ACHN (cell line): ENCODE data around the gene GRHL3.

Source experiments
- DNase-seq: peaks from one replicate; pipeline ENCODE4 v3.0.0-alpha.2; 2015
- in situ Hi-C: cut with HindIII; loops from 2 replicates; pipeline ENCODE4 v1.10.0; 2017; ENCODE audit warnings: low sequenced_read_pairs, low pct_ligation_motif_present, low pct_unique_long_range_greater_than_20kb

The GRHL3 gene

GRCh38 chr1:24360681-24361080, 41.5 kb downstream of the GRHL3 start:
- in situ Hi-C loops: no loop called here

GRCh38 chr1:24361811-24362210, 42.7 kb downstream of the GRHL3 start:
- in situ Hi-C loops: no loop called here
- no peak for DNase-seq

More at GRCh38 chr1:24360681-24361080, 41.5 kb downstream of the GRHL3 start:
- DNase-seq: no peak

GRCh38 chr1:24362396-24362795, 43.2 kb downstream of the GRHL3 start:
- no peak for DNase-seq
- in situ Hi-C loops: no loop called here

GRCh38 chr1:24362982-24363614, 43.9 kb downstream of the GRHL3 start:
- in situ Hi-C loops: no loop called here
- DNase-seq: peak; percentile 46

GRCh38 chr1:24363994-24364393, 44.8 kb downstream of the GRHL3 start:
- in situ Hi-C loops: no loop called here
- no peak for DNase-seq

- in situ Hi-C loops: no loop called here
- no peak for DNase-seq
Observed at GRCh38 chr1:24364605-24364974, 45.4 kb downstream of the GRHL3 start.

GRCh38 chr1:24364975-24365678, 46.0 kb downstream of the GRHL3 start:
- in situ Hi-C loops: no loop called here
- peak; percentile 55 for DNase-seq

- in situ Hi-C loops: no loop called here
- no peak for DNase-seq
Observed at GRCh38 chr1:24366707-24367106, 47.5 kb downstream of the GRHL3 start.

GRCh38 chr1:24369199-24369598, 50.0 kb downstream of the GRHL3 start:
- in situ Hi-C loops: no loop called here
- DNase-seq: no peak

- DNase-seq: no peak
- in situ Hi-C loops: no loop called here
Observed at GRCh38 chr1:24369801-24370200, 50.6 kb downstream of the GRHL3 start.

GRCh38 chr1:24373044-24373443, 53.9 kb downstream of the GRHL3 start:
- in situ Hi-C loops: no loop called here
- no peak for DNase-seq

- in situ Hi-C loops: no loop called here
Observed at GRCh38 chr1:24373710-24374109, 54.6 kb downstream of the GRHL3 start.

GRCh38 chr1:24374891-24375786, 56.0 kb downstream of the GRHL3 start:
- DNase-seq: no peak
- in situ Hi-C loops: no loop called here

More at GRCh38 chr1:24373710-24374109, 54.6 kb downstream of the GRHL3 start:
- no peak for DNase-seq

- DNase-seq: no peak
- in situ Hi-C loops: no loop called here
Observed at GRCh38 chr1:24379733-24380315, 60.7 kb downstream of the GRHL3 start.

GRCh38 chr1:24380508-24380907, 61.4 kb downstream of the GRHL3 start:
- in situ Hi-C loops: no loop called here

GRCh38 chr1:24381256-24381655, 62.1 kb downstream of the GRHL3 start:
- in situ Hi-C loops: no loop called here
- no peak for DNase-seq

More at GRCh38 chr1:24380508-24380907, 61.4 kb downstream of the GRHL3 start:
- DNase-seq: no peak

GRCh38 chr1:24382165-24382577, 63.0 kb downstream of the GRHL3 start:
- no peak for DNase-seq
- in situ Hi-C loops: no loop called here

GRCh38 chr1:24383381-24383940, 64.3 kb downstream of the GRHL3 start:
- in situ Hi-C loops: no loop called here
- no peak for DNase-seq
